KG1 (cell line): ENCODE data around the gene STOML3.
A peak's percentile ranks its signal among the peaks of the same experiment; 100 is the strongest.
"Not testable (repeated sequence)": the region's sequence is repeated elsewhere in the genome, so short reads cannot be mapped to it uniquely, and the experiment has no call there.

Source experiments
- DNase-seq: peaks from one replicate; lab custom pipeline; 2025; lab: John Stamatoyannopoulos, UW

Gene STOML3, protein sequence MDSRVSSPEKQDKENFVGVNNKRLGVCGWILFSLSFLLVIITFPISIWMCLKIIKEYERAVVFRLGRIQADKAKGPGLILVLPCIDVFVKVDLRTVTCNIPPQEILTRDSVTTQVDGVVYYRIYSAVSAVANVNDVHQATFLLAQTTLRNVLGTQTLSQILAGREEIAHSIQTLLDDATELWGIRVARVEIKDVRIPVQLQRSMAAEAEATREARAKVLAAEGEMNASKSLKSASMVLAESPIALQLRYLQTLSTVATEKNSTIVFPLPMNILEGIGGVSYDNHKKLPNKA

DNA sequence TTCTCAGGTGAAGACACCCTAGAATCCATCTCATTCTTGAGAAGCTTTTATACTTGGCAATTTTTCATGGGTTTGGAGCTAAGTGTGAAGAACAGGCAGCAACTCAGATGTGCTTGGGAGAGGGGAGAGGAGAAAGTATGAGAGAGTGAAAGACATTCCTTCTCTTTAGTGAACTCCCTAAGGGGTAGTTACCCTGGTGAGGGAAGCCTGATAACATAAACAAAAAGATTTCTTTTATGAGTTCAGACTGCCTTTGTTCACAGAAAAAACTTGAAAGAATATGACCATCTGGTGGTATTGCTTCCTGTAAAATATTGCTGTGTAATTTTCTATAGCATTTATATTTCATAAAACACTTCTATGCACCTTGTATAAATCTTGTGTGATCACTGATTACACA, at the start of gene STOML3:
TSS of gene STOML3 (minus strand) at position 139 of the 400 bp plus-strand sequence. CDS start at position 29, 110 bp downstream.
- no peak for DNase-seq

DNA sequence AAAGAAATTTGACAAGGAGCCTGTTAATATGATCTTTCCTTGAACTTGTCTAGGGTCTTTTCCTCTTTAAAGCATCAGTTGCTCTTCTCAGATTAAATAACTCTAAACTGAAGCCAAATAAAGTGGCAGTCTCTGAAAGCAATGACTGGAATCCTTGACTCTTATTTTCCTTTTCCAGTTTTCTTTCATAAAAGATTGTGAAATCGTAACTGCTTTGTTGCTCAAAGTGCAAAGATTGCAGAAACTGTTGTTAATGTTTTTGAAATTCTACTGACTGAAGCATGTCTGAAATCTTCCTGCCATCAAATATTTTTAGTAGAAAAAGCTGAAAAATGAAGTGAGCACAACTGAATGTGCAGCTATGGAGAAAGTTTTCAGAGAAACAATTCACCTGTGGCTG, 49.6 kb upstream of the STOML3 start:
- DNase-seq, result no peak

DNA sequence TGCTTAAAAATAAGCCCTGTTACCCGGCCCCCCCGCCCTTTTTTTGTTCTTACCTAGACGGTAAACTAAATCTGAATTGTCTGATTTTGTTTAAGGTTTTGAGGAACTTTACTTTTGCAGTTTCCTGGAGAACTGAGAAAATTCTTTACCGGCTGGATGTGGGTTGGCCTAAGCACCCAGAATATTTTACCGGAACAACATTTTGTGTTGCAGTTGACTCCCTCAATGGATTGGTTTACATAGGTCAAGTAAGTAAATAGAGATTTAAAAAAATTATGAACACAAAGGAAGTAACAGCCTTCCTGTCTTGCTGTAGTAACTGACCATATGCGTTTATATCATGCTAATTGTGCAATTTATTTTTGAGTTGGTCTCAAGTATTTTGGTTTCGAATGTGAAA, 48.4 kb upstream of the STOML3 start:
- peak; percentile 46 for DNase-seq

DNA sequence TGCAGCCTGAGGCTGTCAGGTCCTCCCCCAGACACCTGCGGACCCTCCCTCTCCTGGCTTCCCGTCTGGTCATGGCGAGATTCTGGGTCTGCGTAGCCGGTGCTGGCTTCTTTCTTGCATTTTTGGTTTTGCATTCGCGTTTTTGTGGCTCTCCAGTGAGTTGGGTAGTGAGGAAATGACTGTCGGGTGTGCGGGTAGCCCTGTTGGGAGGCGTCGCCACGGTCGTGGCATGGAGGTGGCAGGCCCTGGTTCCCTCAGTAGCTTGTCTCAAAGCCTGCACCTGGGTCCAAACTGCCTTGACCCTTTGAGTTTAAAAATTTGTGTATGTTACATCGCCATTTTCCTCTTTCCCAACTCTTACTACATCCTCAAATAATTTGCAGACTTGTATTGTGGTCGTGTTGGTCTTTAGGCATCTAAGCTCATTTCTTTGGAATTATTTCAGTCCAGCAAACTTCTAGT, 48.0 kb upstream of the STOML3 start:
- no peak for DNase-seq

DNA sequence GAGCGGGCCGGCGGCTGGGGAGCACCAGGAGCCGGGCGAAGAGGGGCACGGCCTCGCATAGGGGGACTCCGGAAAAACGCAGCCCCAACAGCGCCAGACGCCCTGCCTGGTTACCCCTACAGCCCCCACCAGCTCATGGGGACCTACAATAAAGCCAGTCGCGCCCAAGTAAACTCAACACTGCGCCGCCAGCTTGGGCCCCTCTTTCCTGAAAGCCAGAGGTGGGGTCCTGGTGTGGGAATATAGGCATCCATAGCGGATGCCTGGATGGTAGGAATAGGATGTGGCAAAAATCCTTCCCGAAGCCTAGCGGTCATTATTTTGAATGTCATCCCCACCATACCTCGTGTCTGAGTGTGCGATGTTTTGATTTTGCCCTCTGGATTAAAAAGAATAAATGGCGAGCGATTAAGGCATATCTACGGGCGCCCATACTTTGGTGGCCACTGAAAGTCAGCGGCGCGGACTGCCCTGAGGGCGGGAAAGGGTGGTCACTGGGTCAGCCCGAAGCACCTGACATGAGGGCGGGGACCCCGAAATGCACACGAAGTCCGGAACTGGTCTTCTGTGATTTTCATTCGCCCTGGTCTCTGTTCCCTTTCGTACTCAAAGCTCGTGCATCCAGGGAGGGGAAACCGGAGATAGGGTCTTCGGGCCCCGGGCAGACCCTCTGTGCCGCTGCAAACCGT, 47.4 kb upstream of the STOML3 start, which contains the start of the genes NHLRC3 and PROSER1:
TSS of gene NHLRC3 (plus strand) at position 577 of the 689 bp plus-strand sequence. CDS start 184 bp downstream, outside the sequence.
TSS of gene PROSER1 (minus strand) at position 210 of the 689 bp plus-strand sequence. CDS start 847 bp downstream, outside the sequence.
- peak; percentile 97 for DNase-seq

DNA sequence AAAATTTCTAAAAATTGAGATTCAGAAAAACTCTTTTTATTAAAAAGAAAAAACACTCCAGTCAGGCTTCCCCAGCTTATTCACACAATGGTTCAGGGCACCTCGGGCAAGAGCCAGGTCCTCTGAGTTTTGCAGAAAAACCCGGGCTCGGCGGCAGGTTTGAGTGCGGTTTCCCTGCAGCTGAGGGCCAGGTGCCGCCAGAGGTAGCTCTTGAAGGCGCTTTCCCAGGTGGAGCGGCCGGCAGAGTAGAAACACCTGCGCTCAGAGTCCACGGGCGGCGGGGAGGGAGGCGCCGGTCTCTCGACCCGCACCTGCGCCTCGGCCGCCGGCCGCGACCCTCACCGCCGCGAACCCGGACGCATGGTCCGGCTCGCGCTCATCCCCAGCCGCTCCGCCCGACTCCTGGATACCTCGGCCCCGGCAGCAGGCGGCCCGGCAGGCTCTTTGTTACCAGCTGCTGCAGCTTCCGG, 46.8 kb upstream of the STOML3 start:
- no peak for DNase-seq

DNA sequence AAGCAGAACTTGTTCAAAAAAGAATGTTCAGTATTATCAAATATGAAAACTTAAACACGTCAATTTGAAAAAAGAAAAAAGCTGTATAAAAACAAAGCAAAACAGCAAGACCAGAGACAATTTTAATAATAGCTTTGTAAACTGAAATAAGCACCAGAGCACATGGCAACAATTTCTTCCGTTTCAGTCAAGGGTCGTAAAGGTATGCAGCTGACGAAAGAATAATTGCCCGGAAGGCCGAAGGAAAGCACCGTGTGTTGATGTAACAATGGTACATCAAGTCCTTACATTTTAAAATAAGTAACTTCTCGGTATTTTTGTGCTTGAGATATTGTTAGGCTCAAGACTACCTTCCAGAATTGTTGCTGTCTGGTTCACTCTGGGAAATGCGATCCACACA, 45.6 kb upstream of the STOML3 start:
- no peak for DNase-seq

DNA sequence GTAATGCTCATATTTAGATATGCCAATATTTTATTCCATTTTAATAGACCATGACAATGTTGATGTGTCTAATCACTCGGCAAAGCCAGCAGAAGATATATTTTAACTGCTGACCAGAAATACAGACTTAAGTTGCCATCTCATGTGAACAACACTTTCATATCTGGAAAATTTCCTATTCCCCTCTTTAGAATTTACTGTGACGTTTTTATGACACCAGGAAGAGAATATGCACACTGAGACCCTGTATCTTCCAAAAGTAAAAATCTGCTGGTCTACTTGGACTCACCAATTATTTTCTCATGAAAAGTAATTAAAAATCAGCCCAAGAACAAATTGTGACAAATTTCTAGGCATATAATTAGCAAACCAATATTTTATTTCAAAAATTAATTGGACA, 45.2 kb upstream of the STOML3 start:
- no peak for DNase-seq

DNA sequence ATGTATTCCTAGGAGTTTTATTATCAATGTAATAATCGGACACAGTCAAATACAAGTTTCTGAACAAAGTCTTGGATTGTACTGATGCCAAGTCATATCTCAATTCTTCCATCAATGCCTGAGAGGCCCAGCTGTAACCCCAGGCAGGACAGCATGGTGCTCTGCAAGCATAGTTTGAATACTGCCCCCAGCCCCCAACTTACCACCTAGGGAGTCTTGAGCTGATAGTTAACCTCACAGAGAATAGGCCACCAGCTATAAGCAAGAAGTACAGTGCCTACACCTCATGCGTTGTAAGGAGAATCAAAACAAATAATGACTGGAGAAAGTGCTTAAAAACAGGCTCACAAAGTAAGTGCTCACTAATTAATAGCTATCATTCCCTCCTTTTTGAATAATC, 44.6 kb upstream of the STOML3 start:
- DNase-seq, result no peak

DNA sequence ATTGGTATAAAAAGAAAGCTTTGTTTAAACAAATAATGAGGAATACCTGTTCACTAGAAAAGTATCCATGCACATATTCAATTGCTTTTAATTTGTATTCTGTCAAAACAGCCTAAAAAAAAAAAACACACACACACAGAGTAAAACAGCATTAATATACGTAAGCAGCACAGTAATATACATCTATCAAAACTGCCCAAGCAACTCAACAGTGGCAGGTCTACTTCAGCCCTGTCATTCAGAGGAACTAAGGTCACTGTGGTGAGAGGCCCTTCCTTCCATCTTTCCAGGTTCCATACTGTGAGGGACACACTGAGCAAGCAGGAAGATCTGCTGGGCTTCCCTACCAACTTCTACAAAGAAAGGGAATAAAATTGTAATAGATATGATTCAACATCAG, 43.5 kb upstream of the STOML3 start:
- no peak for DNase-seq

DNA sequence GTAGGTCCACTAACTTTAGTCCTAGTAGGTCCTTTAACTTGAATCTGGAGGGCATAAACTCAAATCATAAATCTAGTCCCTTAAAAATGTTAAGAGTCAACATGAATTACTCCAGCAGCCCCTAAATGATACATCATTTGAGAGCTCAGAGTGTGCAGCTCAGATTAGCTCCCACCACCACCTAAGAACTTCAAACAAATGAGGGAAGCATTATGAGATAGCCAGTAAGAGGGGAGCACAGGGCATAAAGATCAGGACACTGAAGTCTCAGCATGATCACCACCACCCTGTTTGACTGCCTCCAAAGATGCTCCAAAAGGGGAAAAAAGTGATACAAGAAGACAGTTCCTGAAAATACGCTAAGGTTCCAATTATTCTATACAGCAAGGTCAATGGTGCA, 41.5 kb upstream of the STOML3 start:
- DNase-seq, result no peak

DNA sequence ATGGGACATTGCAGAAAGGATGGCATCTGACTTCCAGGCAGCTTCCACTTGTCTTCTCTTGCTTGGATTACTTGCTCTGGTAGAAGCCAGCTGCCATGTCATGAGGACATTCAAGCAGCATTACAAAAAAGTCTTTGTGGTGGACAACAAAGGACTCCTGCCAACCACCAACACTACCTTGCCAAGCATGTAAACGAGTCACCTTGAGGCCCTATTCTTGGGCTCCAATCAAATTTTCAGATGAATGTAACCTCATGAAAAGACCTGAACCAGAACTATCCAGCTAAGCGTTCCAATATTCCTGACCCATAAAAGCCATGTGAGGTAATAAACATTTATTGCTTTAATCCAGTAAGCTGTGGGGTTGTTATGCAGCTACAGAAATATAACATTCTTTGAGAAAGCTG, 34.8 kb upstream of the STOML3 start:
- DNase-seq, result no peak

DNA sequence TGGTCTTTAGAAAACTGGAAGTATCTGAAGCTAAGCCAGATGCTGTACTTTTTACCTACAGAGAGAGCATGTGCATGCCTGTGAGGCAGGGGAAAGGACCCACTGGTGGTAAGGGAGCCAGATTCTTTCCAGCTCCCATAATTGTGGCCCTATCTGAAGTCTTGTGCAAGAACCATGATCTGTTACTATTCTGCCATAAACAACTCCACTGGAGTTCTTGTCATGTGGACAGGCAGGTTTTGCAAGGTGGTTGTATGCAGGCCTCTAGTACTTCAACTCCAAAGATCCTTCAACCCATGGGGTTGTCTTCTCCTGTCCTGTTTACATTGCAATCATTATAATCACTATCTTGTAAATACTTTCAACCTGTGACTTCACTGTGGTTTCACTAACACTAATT, 33.1 kb upstream of the STOML3 start:
- no peak for DNase-seq

DNA sequence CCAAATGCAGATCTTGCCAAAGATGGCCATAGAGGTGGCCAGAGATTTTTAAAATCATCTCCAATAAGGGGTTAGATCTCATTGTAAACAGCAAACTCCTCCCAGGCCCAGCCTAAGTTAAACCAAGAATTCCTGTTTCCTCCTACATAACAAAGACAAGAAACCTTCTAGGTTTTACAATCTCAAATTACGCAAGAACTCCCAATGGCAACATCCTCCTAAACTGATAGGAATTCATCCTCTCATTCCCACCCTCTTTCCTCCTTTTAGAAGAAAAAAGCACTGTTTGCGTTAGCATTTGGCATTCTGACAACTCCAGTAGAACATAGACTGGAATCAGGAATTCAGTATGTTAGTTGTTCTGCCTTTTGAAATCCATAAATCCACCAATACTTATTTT, 32.7 kb upstream of the STOML3 start:
- no peak for DNase-seq

DNA sequence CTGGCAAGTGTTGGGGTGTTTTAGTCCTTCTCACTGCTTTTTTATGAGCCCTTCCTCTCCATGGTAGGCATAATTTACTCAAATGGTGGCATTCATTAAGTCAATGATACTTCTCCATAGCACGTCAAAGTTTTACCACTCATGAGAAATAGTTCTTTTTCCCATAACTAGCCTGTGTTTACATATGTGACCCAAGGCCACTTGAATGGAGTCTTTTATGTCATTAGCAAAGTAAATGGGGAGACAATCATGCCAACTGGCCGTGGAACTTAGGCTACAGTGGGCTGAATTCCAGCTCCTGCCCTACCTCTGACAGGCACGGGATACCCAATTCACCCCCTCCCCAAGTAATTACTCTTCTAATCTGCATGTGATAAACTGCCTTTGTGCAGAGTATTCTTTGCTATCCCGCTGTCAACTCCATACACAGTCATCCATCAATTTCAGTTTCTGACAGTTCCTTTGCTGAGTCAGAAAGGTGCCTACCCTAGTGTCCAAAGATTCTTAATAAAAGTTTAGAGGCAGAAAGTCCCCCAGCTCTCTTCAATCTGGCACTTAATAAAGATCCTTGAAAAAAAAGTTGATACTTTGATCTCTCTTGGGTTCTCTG, 30.3 kb upstream of the STOML3 start:
- no peak for DNase-seq

DNA sequence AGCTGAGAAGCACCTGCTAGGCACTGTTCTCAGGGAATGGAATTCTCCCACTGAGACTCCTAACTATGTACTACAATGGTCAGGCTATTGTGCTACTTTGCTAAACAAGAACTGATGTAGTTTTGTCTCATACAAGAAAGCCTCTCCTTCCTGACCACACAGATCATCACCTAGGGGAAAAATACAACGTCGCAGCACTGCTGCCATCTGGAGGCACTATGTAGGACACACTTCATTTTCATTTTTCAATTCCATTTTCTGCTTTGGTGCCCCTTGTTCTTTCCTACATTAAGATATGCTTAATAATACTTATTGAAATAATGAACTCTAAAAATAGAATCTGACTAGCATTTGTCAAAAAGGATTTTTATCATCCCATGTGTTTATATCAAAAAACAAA, 26.2 kb upstream of the STOML3 start:
- DNase-seq, result no peak

DNA sequence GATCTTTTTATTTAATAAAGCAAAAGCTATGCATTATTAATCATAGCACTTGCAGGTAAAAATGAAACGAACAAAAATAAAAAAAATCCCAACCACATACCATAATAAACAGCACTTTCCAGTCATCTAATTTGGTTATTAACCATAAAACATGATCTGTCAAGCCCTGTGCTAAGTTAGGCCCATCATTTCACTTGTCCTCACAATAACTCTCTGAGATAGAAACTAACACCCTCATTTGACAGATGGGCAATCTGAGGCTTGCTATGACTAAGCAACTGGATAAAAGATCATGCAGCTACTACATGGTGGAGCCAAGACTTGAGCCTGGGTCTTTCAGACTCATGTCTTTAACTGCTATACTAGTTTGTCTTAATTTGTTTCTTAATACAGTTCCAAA, 25.5 kb upstream of the STOML3 start:
- DNase-seq, result no peak

DNA sequence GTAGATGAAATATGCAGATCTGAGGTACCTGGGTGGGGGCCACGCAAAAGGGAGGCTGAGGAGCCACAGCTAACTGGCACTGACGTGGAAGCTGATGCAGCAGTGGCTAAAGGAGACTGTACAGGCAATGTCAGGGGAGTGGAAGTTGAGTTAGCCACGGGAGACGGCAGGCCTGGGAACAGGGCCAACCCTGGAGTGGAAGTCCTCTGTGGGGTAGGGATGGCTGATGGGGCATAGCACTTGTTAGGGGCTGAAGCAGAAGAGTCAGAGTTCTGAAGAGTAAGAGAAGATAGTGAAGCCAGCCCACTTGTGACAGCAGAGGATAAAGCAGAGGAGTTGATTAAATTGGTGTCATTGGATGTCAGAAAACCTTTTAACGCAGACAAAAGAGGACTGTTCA, 22.8 kb upstream of the STOML3 start:
- no peak for DNase-seq

DNA sequence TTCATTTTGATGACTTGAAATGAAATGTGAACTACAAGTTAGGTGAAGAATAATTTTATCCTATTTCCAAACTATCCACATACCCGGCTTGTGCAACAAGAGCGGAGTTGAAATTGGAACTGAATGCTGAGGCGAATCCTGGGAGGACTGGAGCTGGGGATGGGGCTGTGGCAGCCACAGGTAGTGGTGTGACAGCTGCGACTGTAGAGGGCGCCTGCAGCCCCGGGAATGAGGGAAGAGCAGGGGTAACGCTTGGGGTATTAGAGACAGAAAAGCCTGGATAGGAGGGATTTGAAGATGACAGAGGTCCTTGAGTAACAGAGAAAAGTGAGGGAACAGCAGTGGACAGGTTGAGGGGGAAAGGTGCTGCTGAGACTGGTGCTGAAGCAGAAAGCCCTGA, 22.0 kb upstream of the STOML3 start:
- DNase-seq, result no peak

DNA sequence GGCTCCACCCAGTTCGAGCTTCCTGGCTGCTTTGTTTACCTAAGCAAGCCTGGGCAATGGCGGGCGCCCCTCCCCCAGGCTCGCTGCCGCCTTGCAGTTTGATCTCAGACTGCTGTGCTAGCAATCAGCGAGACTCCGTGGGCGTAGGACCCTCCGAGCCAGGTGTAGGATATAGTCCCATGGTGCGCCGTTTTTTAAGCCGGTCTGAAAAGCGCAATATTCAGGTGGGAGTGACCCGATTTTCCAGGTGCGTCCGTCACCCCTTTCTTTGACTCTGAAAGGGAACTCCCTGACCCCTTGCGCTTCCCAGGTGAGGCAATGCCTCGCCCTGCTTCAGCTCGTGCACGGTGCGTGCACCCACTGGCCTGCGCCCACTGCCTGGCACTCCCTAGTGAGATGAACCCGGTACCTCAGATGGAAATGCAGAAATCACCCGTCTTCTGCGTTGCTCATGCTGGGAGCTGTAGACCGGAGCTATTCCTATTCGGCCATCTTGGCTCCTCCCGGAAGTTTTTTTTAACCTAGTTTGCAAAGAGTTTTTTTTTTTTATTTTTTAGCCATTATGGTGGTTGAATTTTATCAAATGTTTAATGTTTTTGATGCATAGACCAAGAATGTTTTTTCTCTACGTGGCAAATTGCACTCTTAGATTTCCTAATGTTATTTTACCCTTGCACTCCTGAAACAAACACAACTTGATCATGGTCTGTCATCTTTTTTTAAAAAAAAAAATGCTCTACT, 15.9 kb upstream of the STOML3 start:
- not testable (repeated sequence) for DNase-seq

DNA sequence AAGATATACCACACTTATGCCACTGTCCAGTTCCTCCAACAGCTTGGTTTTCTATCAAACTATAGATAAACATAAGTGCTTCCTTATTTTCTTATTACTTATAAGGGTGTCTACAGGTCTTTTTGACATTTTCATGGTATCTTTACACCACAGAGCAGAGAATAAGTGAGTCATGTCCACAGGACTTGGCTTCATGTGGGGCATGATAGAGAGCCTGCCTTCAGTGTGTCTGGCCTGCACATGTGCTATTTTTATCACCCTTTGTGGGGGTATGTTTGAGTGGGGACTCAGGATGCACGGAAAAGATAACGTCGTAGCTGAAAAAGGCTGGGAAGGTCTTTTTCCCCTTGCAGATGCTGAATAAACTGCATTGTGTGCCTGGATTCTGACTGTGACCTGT, 8.1 kb upstream of the STOML3 start:
- DNase-seq, result no peak

DNA sequence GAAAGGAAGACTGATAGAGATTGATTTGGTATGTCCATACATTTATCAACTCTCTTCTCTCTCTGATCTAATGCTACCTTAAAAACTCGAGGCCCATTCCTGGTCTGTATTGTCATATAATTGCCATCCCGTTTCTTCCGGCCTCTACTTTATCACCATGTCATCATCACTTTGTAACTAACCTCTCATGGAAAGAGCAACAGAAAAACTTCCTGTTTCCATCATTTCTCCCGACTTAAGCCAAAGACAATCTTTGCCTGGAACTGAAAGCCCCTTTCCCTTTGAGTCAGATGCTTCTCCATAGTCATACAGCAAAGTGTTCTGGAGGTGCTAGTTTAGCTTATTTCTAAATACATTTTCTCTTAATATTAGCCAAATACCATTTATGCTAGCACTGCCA, 2.8 kb upstream of the STOML3 start:
- DNase-seq, result no peak
